ENCODE data around the gene MEPCE.

Gene MEPCE

DNA sequence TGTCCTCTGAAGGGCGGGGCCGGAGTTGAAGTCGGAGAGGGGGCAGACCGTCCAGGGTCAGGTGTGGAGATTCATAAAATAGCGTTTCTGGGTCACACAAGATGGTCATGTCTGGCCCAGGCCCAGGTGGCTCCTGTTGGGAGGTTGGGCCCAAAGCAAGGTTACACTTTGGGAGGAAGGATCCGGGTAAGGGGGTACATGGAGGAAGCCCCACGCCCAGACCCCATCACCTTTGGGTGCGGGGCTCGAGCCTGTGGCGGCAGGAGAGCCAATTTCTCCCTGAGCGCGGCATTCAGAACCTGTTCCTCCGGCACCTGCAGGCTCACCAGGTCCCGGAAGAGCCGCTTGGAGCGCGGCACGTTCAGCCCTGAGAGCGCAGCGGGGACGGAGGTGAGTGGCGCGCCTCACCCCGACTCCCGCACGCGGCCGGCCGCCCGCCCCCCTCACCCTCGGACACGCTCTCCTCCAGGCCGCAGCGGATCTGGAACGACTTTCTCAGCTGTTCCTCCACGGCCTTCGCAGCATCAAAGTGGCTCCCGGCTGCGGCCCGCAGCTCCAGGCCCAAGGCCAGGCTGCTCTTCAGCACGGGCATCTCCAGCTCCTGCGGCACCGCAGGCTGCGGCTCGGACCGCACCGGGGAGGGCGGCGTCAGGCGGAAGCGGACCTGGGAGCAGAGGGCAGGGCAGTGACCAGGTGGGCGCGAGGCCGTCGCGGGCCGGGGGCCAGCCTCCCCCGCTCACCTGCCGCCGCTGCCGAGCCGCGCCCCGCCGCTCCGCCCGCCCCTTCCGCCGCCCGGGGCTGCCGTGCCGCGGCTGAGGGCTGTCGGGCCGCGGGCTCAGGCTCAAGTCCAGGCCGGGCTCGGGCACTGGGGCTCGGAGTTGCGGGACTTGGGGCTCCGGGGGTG lies 6.0 kb downstream of the MEPCE start:
- Histone ChIP-seq H3K9me3 (ENCODE audit: control insufficient read depth, insufficient read depth, low read depth, low read length) (no peaks in the 10 kb centered on the region), H3K4me3 (ENCODE audit: low read depth, low read length) (peak overlapping the region; percentile 84), H3K36me3 (ENCODE audit: control insufficient read depth in 2 of 2, insufficient read depth in 1 of 2, low read length in 2 of 2) (peaks cover 4 to 45% of the 10 kb centered on the region in 2 experiments; a peak in 2 of 3 replicates), H3K27ac (ENCODE audit: extremely low read depth, low read depth, low read length) (peak overlapping the region; percentile 97), H3K4me1 (ENCODE audit: control insufficient read depth, insufficient read depth, low read length) (peaks cover 4% of the 10 kb centered on the region)
- ChIA-PET POLR2A (interaction anchor here (0.8 to 2.5 kb wide), 14 partner anchors 7 to 270 kb away, joined by 3 to 36 read pairs (median 4); partner anchors contain the start of genes AGFG2, MEPCE, MOSPD3 and POP7), CTCF (interaction anchor here (0.6 to 1.9 kb wide), 2 partner anchors 14 to 456 kb away, joined by 3 to 8 read pairs; no protein-coding TSS in a partner anchor)
- TF ChIP-seq, protein P1, sequence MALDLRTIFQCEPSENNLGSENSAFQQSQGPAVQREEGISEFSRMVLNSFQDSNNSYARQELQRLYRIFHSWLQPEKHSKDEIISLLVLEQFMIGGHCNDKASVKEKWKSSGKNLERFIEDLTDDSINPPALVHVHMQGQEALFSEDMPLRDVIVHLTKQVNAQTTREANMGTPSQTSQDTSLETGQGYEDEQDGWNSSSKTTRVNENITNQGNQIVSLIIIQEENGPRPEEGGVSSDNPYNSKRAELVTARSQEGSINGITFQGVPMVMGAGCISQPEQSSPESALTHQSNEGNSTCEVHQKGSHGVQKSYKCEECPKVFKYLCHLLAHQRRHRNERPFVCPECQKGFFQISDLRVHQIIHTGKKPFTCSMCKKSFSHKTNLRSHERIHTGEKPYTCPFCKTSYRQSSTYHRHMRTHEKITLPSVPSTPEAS (tag by site-specific recombination; IDR thresholded peaks at IDR 0.05) = no peak
- no peak for TF ChIP-seq ZNF16 (tag by site-specific recombination; IDR thresholded peaks at IDR 0.05; ENCODE audit: low read depth)
- TF ChIP-seq ZBTB7A (tag by site-specific recombination; IDR thresholded peaks at IDR 0.05; ENCODE audit: low read depth) = peak; percentile 58; the same call in 1 of the 2 replicates
- no peak for TF ChIP-seq TRIM28 (IDR thresholded peaks at IDR 0.05; ENCODE audit: borderline replicate concordance, low read length)
- no peak for TF ChIP-seq FEZF1 (tag by site-specific recombination; IDR thresholded peaks at IDR 0.05)
- no peak for TF ChIP-seq ZNF768 (tag by site-specific recombination; IDR thresholded peaks at IDR 0.05)
- TF ChIP-seq ZNF211 (tag by site-specific recombination; IDR thresholded peaks at IDR 0.05; ENCODE audit: low read depth) = no peak
- TF ChIP-seq, protein P2, sequence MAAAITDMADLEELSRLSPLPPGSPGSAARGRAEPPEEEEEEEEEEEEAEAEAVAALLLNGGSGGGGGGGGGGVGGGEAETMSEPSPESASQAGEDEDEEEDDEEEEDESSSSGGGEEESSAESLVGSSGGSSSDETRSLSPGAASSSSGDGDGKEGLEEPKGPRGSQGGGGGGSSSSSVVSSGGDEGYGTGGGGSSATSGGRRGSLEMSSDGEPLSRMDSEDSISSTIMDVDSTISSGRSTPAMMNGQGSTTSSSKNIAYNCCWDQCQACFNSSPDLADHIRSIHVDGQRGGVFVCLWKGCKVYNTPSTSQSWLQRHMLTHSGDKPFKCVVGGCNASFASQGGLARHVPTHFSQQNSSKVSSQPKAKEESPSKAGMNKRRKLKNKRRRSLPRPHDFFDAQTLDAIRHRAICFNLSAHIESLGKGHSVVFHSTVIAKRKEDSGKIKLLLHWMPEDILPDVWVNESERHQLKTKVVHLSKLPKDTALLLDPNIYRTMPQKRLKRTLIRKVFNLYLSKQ (tag by site-specific recombination; IDR thresholded peaks at IDR 0.05; ENCODE audit: borderline replicate concordance) = no peak
- TF ChIP-seq, protein P3, sequence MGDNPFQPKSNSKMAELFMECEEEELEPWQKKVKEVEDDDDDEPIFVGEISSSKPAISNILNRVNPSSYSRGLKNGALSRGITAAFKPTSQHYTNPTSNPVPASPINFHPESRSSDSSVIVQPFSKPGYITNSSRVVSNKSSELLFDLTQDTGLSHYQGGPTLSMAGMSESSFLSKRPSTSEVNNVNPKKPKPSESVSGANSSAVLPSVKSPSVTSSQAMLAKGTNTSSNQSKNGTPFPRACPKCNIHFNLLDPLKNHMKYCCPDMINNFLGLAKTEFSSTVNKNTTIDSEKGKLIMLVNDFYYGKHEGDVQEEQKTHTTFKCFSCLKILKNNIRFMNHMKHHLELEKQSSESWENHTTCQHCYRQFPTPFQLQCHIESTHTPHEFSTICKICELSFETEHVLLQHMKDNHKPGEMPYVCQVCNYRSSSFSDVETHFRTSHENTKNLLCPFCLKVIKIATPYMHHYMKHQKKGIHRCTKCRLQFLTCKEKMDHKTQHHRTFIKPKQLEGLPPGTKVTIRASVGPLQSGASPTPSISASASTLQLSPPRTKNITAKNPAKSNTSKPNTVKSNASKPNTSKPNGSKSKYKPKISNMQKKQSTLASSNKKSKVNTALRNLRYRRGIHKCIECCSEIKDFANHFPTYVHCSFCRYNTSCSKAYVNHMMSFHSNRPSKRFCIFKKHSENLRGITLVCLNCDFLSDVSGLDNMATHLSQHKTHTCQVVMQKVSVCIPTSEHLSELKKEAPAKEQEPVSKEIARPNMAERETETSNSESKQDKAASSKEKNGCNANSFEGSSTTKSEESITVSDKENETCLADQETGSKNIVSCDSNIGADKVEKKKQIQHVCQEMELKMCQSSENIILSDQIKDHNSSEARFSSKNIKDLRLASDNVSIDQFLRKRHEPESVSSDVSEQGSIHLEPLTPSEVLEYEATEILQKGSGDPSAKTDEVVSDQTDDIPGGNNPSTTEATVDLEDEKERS (tag by site-specific recombination; IDR thresholded peaks at IDR 0.05) = no peak
- no peak for TF ChIP-seq REPIN1 (tag by site-specific recombination; IDR thresholded peaks at IDR 0.05; ENCODE audit: low read depth)
- 0 out of 2 replicates have a peak, but pooled peaks have one; percentile 58 for TF ChIP-seq BCL11A (tag by site-specific recombination; IDR thresholded peaks at IDR 0.05; ENCODE audit: low read depth)
- TF ChIP-seq ZNF629 (tag by site-specific recombination; IDR thresholded peaks at IDR 0.05) = 0 out of 2 replicates have a peak, but pooled peaks have one; percentile 22
- no peak for TF ChIP-seq ZNF544 (tag by site-specific recombination; IDR thresholded peaks at IDR 0.05)
- TF ChIP-seq ZNF423 (tag by site-specific recombination; IDR thresholded peaks at IDR 0.05) = peak; percentile 77
- TF ChIP-seq, protein P4, sequence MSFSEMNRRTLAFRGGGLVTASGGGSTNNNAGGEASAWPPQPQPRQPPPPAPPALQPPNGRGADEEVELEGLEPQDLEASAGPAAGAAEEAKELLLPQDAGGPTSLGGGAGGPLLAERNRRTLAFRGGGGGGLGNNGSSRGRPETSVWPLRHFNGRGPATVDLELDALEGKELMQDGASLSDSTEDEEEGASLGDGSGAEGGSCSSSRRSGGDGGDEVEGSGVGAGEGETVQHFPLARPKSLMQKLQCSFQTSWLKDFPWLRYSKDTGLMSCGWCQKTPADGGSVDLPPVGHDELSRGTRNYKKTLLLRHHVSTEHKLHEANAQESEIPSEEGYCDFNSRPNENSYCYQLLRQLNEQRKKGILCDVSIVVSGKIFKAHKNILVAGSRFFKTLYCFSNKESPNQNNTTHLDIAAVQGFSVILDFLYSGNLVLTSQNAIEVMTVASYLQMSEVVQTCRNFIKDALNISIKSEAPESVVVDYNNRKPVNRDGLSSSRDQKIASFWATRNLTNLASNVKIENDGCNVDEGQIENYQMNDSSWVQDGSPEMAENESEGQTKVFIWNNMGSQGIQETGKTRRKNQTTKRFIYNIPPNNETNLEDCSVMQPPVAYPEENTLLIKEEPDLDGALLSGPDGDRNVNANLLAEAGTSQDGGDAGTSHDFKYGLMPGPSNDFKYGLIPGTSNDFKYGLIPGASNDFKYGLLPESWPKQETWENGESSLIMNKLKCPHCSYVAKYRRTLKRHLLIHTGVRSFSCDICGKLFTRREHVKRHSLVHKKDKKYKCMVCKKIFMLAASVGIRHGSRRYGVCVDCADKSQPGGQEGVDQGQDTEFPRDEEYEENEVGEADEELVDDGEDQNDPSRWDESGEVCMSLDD (tag by site-specific recombination; IDR thresholded peaks at IDR 0.05) = peak; percentile 85
- TF ChIP-seq, protein P5, sequence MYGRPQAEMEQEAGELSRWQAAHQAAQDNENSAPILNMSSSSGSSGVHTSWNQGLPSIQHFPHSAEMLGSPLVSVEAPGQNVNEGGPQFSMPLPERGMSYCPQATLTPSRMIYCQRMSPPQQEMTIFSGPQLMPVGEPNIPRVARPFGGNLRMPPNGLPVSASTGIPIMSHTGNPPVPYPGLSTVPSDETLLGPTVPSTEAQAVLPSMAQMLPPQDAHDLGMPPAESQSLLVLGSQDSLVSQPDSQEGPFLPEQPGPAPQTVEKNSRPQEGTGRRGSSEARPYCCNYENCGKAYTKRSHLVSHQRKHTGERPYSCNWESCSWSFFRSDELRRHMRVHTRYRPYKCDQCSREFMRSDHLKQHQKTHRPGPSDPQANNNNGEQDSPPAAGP (tag by site-specific recombination; IDR thresholded peaks at IDR 0.05) = peak; percentile 27; the same call in 1 of the 2 replicates
- TF ChIP-seq, protein P6, sequence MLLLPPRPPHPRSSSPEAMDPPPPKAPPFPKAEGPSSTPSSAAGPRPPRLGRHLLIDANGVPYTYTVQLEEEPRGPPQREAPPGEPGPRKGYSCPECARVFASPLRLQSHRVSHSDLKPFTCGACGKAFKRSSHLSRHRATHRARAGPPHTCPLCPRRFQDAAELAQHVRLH (tag by site-specific recombination; IDR thresholded peaks at IDR 0.05) = no peak
- TF ChIP-seq ZNF521 (tag by site-specific recombination; IDR thresholded peaks at IDR 0.05) = no peak
- no peak for TF ChIP-seq ZNF157 (tag by site-specific recombination; IDR thresholded peaks at IDR 0.05)
- no peak for TF ChIP-seq PRDM1 (tag by site-specific recombination; IDR thresholded peaks at IDR 0.05)
- TF ChIP-seq ZSCAN30 (tag by site-specific recombination; IDR thresholded peaks at IDR 0.05) = peak; percentile 58; the same call in 1 of the 2 replicates
- TF ChIP-seq ZNF660 (tag by site-specific recombination; IDR thresholded peaks at IDR 0.05) = no peak
- TF ChIP-seq ZNF394 (tag by site-specific recombination; IDR thresholded peaks at IDR 0.05; ENCODE audit: borderline replicate concordance) = no peak
- TF ChIP-seq ZNF223 (tag by site-specific recombination; IDR thresholded peaks at IDR 0.05) = no peak
- TF ChIP-seq ZIC2 (tag by site-specific recombination; IDR thresholded peaks at IDR 0.05) = peak; percentile 78

All from HEK293 (cell line).